Measurements from ENCODE around the gene HAO1. TPM values are rescaled to one million over a fixed set of nuclear protein-coding genes. Genes with fewer than 3 reads are reported as not detected.

The HAO1 gene
- total and polyA plus RNA-seq, 9 donors = not detected

GRCh38 chr20:7883309-7883708 is 56.9 kb downstream of the HAO1 start:
- intact Hi-C loops (cut with DNase I) = no loop called here

GRCh38 chr20:7882076-7882475 is 58.2 kb downstream of the HAO1 start:
- H3K27me3 ChIP-seq = no peaks in the 10 kb centered on the region
- intact Hi-C loops (cut with DNase I) = no loop called here
- H3K4me1 ChIP-seq (ENCODE audit: insufficient read depth) = no peaks in the 10 kb centered on the region

More at GRCh38 chr20:7883309-7883708, 56.9 kb downstream of the HAO1 start:
- Histone ChIP-seq H3K4me1 (ENCODE audit: insufficient read depth) (no peaks in the 10 kb centered on the region), H3K36me3 (no peaks in the 10 kb centered on the region), H3K27ac (no peak overlapping the region), H3K9me3 (no peaks in the 10 kb centered on the region), H3K4me3 (no peak overlapping the region), H3K27me3 (no peaks in the 10 kb centered on the region)
- no peak for TF ChIP-seq EP300 (IDR thresholded peaks at IDR 0.05)
- TF ChIP-seq, protein P1, sequence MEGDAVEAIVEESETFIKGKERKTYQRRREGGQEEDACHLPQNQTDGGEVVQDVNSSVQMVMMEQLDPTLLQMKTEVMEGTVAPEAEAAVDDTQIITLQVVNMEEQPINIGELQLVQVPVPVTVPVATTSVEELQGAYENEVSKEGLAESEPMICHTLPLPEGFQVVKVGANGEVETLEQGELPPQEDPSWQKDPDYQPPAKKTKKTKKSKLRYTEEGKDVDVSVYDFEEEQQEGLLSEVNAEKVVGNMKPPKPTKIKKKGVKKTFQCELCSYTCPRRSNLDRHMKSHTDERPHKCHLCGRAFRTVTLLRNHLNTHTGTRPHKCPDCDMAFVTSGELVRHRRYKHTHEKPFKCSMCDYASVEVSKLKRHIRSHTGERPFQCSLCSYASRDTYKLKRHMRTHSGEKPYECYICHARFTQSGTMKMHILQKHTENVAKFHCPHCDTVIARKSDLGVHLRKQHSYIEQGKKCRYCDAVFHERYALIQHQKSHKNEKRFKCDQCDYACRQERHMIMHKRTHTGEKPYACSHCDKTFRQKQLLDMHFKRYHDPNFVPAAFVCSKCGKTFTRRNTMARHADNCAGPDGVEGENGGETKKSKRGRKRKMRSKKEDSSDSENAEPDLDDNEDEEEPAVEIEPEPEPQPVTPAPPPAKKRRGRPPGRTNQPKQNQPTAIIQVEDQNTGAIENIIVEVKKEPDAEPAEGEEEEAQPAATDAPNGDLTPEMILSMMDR (IDR thresholded peaks at IDR 0.05) = no peak
- no peak for TF ChIP-seq POLR2A (IDR thresholded peaks at IDR 0.05)
- no peak for DNase-seq
- WGBS, 3 donors = 81 to 86% (median 83%) methylated on average over 4 of the region's 4 CpGs

GRCh38 chr20:7881551-7881950 is 58.7 kb downstream of the HAO1 start:
- no peak overlapping the region for H3K27ac ChIP-seq
- intact Hi-C loops (cut with DNase I) = no loop called here
- H3K27me3 ChIP-seq = no peaks in the 10 kb centered on the region
- H3K4me3 ChIP-seq = no peak overlapping the region
- H3K36me3 ChIP-seq = no peaks in the 10 kb centered on the region
- no peak for DNase-seq
- no peaks in the 10 kb centered on the region for H3K4me1 ChIP-seq (ENCODE audit: insufficient read depth)
- 67 to 77% (median 72%) methylated on average over 3 of the region's 3 CpGs for WGBS, 3 donors
- no peaks in the 10 kb centered on the region for H3K9me3 ChIP-seq
- TF ChIP-seq, protein P1 (IDR thresholded peaks at IDR 0.05) = no peak
- no peak for TF ChIP-seq EP300 (IDR thresholded peaks at IDR 0.05)
- no peak for TF ChIP-seq POLR2A (IDR thresholded peaks at IDR 0.05)

More at GRCh38 chr20:7882076-7882475, 58.2 kb downstream of the HAO1 start:
- Histone ChIP-seq H3K9me3 (no peaks in the 10 kb centered on the region), H3K36me3 (no peaks in the 10 kb centered on the region), H3K4me3 (no peak overlapping the region), H3K27ac (no peak overlapping the region)
- no peak for DNase-seq
- WGBS, 3 donors = 77 to 79% (median 78%) methylated on average over 4 of the region's 4 CpGs
- TF ChIP-seq EP300 (IDR thresholded peaks at IDR 0.05) (no peak), POLR2A (IDR thresholded peaks at IDR 0.05) (no peak)
- TF ChIP-seq, protein P1 (IDR thresholded peaks at IDR 0.05) = no peak

GRCh38 chr20:7879883-7880282 is 60.4 kb downstream of the HAO1 start:
- H3K4me3 ChIP-seq = no peak overlapping the region
- no peak overlapping the region for H3K27ac ChIP-seq
- DNase-seq = no peak
- H3K27me3 ChIP-seq = no peaks in the 10 kb centered on the region
- TF ChIP-seq, protein P1 (IDR thresholded peaks at IDR 0.05) = no peak
- TF ChIP-seq EP300 (IDR thresholded peaks at IDR 0.05) = no peak
- no peak for TF ChIP-seq POLR2A (IDR thresholded peaks at IDR 0.05)
- H3K4me1 ChIP-seq (ENCODE audit: insufficient read depth) = no peaks in the 10 kb centered on the region
- no peaks in the 10 kb centered on the region for H3K9me3 ChIP-seq
- WGBS, 3 donors = 44 to 53% (median 46%) methylated on average over 5 of the region's 5 CpGs
- H3K36me3 ChIP-seq = no peaks in the 10 kb centered on the region
- intact Hi-C loops (cut with DNase I) = no loop called here

Measured in ovary (tissue), 9 donors.